Measurements from ENCODE around the gene SUPT6H.
"Not testable (repeated sequence)": the region's sequence is repeated elsewhere in the genome, so short reads cannot be mapped to it uniquely, and the experiment has no call there.

The SUPT6H gene

DNA sequence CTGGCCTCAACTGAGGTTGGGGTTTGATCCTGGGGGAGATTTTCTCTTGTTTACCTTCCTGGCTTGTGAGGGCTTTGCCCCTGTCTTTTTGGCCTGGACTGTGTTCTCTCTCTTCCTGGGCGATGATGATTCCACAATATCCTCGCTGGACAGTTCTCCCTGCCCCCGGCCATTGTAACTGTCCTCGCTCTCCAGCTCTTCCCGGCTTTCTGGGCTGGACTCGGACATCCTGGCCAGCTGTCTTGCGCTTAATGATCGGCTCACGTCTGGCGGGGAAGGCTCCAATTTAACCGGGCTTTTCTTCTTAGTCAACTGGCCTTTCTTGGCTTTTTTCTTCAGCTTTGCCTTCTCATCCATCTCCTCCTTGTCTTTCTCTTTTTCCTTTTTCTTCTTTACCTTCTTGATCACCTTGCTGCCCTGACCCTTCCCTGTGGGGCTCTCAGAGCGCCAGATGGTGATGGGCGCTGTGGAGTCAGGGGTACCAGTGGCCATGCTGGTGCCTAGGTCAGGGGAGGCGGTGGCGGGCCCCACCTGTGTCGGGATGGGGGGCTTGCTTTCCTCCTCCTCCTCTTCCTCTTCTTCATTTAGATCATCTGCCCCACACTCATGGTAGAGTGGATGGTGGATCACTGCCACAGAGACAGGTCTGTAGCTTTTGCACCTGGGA, 41.7 kb downstream of the SUPT6H start:
- no peak for DNase-seq

DNA sequence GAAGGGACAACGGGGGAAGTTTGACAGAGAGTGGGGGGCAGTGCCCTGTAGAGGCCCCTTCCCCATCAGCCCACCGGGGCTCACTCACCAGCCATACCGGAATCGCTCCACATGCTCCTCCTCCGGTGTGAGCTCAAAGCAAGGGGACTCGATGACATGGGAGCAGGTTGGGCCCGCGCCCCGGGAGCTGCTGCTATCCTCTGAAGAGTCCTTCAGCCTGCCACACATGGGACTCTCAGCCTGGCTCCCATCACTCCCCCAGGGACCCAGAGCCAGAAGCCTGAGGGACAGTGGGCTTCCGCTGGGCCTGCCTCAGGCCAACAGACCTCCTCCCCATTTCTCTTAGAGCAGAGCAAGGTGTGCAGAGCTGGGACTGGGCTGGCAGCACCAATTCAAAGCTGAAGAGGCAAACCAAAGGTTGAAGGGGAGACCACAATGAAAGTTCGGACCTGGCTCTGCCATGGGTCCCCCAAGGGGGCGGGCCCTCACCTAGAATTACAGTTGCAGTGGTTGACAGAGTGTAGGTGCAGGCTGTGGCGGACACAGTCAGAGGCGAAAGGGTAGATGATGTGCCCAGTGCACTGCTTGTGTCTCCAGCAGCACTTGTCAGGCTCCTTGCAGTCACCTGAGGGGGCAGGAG, 42.3 kb downstream of the SUPT6H start:
- DNase-seq = no peak

GRCh38 chr17:28705074-28705659, 43.2 kb downstream of the SUPT6H start:
- DNase-seq = no peak

GRCh38 chr17:28705728-28706334, 43.8 kb downstream of the SUPT6H start:
- DNase-seq = no peak

GRCh38 chr17:28706471-28707338, 44.7 kb downstream of the SUPT6H start:
- no peak for DNase-seq

- DNase-seq = no peak
Observed at GRCh38 chr17:28707339-28707720, 45.3 kb downstream of the SUPT6H start.

DNA sequence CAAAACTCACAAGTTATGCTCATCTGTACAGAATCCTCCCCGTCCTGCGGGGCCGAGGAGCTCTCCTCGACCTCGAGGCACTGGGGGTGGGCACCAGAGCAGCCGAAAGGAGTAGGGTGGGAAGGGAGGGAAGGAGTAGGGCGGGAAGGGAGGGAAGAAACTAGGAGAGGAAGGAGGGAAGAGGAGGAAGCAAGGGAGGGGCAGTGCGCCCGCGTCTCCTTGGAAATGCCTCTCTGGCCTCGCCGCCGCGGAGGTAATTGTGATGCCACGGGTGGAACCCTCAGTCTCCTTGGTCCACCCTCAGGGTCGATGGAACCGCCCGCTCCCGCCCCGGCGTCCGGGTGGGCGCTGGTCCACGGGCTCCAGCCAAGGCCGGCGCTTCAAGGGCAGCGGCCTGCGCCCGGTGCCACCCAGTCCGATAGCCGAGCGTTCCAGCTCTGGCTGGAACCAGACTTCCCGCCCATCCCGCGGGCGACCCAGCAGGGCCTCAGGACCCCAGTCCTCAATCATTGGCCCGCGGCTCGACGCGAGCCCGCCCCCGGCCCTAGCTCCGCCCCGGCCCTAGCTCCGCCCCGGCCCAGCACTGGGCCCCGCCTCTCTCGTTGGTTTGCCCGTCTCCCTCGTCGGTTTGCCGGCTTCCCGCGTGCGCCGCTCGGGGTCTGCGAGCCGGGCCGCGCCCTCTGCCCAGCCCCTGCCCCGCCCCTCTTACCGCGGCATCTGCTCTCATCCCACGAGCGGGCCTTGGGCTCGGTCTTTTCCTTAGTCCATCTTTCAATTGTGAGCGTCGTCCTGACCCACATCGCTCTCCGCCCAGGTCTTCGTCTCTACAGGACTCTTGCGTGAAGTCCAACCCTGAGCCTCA, 49.1 kb downstream of the SUPT6H start:
- DNase-seq = peak; percentile 79

- no peak for DNase-seq
Observed at GRCh38 chr17:28711723-28712031, 49.7 kb downstream of the SUPT6H start, which contains the start of gene PROCA1. PROCA1 (minus strand) TSS chr17:28711888; CDS start chr17:28711660, 228 bp downstream.

- no peak for DNase-seq
Observed at GRCh38 chr17:28712032-28712704, 50.2 kb downstream of the SUPT6H start.

DNA sequence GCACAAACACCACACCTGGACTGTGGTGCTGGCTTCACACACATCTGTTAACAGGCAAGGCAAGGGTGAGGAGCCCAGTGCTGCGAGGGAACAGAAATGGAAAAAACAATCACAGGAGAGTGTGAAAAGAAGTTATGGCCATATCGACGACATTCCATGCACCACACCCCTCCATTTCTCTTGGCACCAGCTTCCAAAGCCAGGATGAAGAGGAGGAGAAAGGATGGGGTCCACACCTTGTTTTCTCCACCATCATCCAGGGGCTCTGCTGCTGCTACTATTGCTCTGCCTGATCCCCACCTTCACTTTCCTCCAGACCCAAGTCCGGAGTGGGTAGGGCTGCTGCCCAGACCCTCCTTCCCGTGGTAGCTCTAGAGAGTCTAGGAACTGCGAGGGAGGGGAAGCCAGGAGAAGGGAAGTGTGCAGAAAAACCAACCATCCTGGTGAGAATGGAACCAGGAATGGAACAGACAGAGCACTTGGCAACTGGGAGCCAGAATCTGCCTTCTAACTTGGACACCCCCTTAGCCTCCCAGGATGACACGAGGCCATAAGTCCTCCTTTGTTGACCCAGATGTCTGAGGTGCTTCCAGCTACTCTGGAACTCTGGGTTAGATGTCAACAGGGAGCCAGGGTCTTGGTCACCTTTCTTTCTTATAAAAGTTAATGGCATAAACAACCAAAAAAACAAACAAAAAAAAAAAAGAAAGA, 50.9 kb downstream of the SUPT6H start:
- DNase-seq = no peak

GRCh38 chr17:28714281-28714680, 52.3 kb downstream of the SUPT6H start:
- no peak for DNase-seq

DNA sequence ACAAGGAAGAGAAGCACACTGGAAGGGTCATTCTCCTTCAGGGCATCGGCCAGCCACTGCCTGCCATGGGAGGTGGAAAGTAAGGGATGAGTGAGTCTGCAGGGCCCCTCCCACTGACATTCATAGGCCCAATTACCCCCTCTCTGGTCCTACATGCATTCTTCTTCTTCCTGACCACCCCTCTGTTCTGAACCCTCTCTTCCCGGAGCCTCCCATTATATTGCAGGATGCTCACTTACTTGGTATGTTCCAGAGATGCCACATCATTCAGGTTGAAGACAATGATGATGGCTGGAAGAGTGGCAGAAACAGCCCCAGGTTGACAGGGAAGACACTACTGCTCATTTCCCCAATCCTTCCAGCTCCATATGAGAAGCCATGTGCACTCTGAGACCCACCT, 53.2 kb downstream of the SUPT6H start:
- no peak for DNase-seq

- no peak for DNase-seq
Observed at GRCh38 chr17:28716740-28717577, 55.0 kb downstream of the SUPT6H start.

DNA sequence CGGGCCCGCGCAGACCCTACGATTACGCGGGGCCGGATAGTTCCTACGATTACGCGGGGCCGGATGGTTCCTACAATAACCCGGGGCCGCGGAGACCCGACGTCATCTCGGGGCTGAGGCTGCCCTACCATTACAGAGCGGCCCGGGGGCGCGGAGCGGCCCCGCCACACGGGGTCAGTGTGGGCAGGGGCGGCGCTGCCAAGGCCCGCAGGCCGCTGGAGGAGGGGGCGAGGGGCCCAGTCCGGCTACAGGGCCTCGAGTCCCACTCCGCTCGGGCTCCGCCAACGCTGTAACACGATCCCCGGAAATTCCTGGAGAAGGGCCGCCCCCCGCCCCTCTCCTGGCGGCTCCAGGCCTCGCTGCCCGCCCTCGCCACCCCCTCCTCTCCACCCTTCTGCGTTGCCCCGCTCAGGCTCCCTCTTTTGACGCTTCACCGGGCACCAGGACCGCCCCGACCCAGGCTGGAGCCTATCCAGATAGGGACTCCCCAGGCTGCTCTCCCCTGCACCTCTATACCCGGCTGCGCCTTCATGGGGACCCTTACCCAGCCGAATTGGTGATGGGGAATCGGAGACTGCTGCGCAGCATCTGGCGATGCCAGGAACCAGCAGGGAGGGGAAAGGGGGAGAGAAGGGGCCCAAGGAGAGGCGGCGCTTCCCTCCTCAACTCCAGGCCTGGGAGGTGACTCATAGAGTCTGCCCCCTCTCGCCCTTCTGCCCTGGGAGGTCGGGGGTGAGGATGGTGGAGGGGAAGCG, 55.8 kb downstream of the SUPT6H start, which contains the start of gene RAB34:
Gene RAB34, minus strand, starts transcription at position 291 of the 755 bp plus-strand sequence. CDS start 602 bp downstream, outside the sequence.
- DNase-seq = no peak

GRCh38 chr17:28718333-28719020, 56.5 kb downstream of the SUPT6H start:
- no peak for DNase-seq

- DNase-seq = no peak
Observed at GRCh38 chr17:28719021-28719433, 57.0 kb downstream of the SUPT6H start.

DNA sequence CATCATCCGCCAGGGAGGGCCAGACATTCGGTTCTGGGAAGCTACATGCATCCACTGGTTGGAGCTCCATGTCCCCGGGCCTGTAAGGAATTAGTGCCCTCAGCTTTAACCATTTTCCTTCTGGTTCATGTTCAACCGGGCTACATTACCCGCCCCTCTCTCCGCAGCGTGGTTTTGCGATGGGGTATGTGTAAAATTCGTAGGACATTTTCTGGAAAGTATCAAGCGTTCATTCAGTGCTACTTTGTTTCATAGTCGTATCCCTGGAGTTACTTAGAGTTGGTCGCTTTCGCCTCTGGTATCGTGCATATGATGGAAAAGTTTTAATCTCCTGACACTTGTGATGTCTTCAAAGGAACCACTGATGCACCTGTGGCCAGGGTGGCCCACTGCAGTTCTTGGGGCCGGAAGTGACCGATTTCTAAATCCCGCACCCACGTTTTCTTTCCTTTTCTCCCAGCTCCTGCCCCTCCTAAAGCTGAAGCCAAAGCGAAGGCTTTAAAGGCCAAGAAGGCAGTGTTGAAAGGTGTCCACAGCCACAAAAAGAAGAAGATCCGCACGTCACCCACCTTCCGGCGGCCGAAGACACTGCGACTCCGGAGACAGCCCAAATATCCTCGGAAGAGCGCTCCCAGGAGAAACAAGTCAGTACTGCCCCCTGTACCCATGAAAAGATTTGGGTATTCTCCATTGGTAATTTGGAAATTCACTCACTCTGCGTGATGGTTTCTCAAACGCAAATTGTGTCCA, 58.4 kb downstream of the SUPT6H start:
- DNase-seq = no peak

GRCh38 chr17:28720997-28721329, 59.0 kb downstream of the SUPT6H start:
- DNase-seq = not testable (repeated sequence)

All from NCI-H2227 treated with DMSO at 0.1 percent for 48 hours (cell line).